HG03469 (cell line): ENCODE data around the gene RIPOR1.

ENCODE experiments used
- ATAC-seq: cut with Tn5 transposase; IDR thresholded peaks from one replicate; pipeline ENCODE4 v1.9.1; 2021; ENCODE audit warnings: mild to moderate bottlenecking, moderate library complexity, moderate number of reproducible peaks; ENCODE audit not compliant: unreplicated experiment

Gene RIPOR1

DNA sequence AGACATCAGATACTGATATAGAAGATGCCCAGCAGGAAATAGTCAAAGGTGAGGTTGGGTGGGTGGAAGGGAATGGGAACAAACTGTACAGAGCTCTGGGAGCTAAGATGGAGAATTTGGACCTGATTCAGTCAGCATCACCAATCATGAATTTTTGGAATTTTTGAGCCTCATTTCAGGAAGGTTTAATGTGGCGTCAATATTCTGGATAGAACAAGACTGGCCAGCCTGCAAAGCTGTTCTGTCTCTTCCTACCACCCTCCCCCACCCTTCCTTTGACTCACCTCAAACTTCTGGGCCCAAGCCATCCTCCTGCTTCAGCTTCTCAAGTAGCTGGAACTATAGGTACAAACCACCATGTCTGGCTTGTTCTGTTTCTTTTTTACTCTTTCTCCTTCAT lies 66.3 kb downstream of the RIPOR1 start:
- no peak for ATAC-seq
